SKM-1 treated with dmso at 0.1 percent for 144 hours (cell line): ENCODE measurements around the gene GAB1.

Experiments
- DNase-seq: peaks from one replicate; lab custom pipeline; 2025; ENCODE audit not compliant: unreplicated experiment; lab: John Stamatoyannopoulos, UW

Gene GAB1

GRCh38 chr4:143407888-143408287, 71.2 kb downstream of the GAB1 start:
- DNase-seq: no peak

DNA sequence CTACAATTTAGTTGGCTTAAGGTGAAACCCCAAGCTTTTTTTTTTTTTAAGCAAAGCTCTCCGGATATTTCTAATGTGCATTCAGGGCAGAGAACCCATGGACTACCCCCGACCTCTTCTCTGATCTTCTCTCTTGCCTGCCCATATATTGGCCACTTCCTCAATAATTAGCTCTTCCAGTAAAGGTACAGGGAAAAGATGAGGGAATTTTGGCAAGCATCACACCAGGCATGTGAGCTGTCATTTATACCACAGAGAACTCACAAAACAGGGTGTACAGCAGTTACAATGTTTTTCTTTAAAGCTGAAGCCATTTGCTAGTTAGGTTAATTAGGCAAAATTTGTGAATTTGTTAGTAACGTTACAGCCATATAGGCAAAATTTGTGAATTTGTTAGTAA, 73.3 kb downstream of the GAB1 start:
- no peak for DNase-seq

GRCh38 chr4:143411527-143412419, 75.1 kb downstream of the GAB1 start:
- no peak for DNase-seq

DNA sequence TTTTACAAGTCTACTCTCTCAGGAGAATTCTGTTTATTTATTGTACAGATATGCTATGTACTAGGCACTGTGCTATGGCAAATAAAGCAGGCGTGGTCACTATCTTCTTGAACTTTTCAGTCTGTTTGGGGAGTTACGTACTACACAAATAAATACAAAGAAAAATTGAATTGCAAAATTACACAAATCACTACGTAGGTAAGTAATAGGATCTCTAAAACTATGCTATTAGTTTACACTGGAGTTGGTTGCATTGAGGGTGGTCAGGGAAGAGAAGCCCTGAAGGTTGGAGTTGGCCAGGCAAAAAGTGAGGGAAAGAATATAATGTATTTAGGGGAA, 75.7 kb downstream of the GAB1 start:
- no peak for DNase-seq

- DNase-seq: no peak
These were observed 81.2 kb downstream of the GAB1 start for GRCh38 chr4:143417679-143418403.

DNA sequence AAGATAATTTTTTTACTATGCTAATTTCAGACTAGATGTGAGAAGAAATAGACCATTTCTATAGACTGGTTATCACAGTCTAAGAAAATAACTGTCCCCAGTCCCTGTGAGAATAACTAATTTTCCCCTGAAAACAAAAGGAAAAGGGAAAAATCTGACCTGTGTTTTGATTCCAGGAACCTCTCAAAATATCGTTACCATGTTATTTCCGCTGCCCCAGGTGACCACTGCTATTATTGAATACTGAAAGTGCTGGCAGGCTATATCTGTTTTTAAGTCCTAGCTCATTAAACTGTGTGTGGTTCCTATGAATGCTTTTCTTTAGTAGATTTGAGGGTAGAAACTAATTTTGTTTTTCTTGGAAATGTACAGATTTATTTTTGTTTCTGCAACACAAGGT, 83.6 kb downstream of the GAB1 start:
- no peak for DNase-seq

DNA sequence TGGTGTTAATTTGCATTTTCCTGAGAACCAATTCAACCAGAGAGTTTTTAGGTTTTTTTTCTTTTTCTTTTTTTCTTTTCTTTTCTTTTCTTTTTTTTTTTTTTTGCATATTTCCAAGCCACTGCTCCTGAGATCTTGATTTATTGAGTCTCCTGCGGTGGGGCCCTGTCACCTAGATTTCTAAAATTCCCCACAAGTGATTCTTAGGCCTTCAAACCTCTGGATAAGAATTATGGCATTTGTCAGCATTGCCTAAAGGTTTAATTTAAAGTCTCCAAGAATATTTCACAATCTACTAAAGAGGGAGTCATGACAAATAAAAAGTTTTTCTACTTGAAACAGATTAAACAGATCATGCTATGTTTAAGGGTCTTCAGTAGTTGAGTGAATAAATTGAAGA, 84.9 kb downstream of the GAB1 start:
- no peak for DNase-seq

DNA sequence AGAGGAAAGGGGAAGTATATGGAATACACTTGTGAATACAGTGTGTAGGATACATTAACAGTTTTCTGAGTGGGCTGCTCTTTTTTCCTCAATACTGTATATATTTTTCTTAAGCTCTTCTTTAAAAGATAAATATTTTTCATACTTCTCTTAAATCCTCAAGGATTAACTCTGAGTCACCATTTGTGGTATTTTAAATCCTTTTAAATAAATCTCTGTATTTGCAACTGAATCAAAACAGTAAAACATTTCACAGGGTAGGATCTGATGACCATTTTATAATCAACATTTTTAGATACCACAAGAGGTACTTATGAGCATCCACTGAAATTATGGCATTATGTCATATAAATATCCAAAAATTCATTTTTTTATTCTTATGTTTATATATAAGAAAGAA, 87.6 kb downstream of the GAB1 start:
- DNase-seq: no peak

DNA sequence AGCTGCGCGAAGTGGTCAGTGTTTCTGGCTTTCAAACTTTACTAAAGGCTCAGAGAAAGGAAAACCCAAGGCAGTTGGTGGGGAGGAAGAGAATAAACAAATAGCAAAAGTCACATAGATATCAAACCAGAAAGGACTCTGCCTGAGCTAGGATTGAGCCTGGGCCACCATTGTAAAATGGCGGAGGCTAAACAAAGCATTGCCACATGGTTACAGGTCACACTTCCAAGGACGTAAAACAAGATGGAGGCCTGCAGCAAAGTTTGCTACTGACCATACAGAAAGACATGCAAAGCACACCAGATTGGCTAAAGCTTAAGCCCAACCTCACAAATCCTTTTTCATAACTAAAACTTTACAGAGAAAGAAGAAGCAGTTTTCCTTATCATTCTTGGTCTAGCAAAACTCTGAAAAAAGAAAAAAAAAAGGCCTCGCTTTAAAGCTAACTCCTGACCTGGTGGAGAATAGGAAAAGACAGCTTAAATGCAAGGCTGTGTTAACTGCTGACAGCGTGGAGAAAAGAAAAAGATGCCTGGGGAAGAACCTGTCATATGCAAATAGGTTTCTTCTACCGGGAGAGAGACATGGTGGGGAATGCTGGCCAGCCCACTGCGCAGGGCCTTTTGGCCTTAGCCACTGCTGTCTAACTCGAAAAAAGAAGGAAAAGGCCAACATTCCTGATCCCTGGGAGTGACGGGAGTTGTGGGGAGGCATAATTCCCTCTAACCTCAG, 95.0 kb downstream of the GAB1 start:
- DNase-seq: no peak

DNA sequence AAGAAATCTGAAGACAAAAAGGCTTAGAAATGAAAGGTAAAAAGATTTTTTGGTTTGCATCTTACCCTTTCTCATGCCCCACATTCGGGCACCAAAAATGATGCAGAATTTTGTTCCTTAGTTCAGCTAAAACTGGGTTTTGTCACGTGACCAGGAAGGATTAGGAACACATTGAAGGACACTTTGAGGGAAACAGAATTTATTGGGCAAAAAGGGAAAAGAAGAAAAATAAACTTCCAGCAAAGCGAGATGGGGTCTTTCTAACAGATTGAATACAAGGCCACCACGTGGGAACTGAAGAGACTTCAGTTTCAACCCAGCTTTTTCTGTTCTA, 95.5 kb downstream of the GAB1 start:
- no peak for DNase-seq

GRCh38 chr4:143433231-143433630, 96.6 kb downstream of the GAB1 start:
- DNase-seq: no peak

DNA sequence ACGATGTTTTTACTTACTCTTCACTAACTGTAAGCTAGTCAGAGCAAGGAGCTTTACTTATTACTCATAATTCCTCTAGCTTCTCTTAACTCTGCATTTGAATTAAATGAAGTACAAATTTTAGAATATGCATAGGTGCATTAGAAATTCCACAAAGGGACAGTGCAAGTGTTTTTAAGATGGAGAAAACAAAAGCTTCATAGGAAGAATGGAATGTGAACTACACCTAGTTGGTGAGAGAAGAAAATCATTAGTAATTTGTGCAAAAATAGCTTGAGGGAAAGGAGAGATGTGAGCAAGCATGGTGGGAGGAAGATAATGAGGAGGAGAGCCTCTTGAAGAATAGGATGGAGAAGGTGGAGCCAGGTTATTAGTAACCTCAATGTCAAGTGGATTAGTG, 99.3 kb downstream of the GAB1 start:
- no peak for DNase-seq

DNA sequence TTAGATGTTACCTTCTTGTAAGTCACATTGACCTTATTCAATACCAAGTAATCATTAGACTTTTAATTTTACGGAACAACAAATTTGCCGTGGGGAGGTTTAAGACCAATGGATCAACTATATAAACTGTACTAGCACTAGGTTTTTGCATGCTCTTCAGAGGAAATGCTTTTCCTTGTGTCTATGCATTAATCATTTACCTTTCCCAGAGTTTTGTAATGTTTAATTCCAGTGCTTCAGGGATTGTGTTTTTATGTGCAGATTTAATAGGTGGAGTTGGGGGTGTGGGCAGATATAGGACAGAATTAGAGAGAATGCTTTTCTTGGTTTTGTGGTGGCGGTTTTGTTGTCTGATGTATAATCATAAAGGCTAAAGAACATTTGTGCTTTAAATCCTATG, 100.8 kb downstream of the GAB1 start:
- no peak for DNase-seq

DNA sequence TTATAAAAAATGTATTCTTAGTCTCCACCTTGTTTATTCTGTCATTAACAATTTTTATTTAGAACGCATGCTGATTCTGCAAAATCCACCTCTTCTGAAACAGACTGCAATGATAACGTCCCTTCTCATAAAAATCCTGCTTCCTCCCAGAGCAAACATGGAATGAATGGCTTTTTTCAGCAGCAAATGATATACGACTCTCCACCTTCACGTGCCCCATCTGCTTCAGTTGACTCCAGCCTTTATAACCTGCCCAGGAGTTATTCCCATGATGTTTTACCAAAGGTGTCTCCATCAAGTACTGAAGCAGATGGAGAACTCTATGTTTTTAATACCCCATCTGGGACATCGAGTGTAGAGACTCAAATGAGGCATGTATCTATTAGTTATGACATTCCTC, 101.3 kb downstream of the GAB1 start:
- no peak for DNase-seq

- DNase-seq: no peak
These were observed 102.0 kb downstream of the GAB1 start for GRCh38 chr4:143438710-143439109.

- DNase-seq: no peak
These were observed 104.4 kb downstream of the GAB1 start for GRCh38 chr4:143441109-143441508.

DNA sequence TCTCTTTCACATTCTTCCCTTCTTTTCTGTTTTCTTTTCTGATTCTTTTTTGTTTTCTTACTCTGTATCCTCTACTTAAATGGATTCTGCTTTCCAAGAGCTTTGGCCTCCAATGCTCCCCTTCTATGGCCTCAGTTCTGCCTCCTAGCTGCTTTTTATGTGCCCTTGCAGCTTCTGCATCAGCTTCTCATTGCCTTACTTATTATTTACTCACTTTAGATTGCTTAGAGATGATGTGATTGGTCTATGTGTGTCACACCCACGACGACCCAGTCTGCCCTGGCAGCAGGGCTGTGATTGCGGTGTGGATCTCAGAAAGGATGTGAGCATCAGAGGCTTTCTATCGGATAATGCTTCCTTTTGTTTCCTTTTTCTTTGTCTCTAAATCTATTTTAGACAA, 105.0 kb downstream of the GAB1 start:
- no peak for DNase-seq

DNA sequence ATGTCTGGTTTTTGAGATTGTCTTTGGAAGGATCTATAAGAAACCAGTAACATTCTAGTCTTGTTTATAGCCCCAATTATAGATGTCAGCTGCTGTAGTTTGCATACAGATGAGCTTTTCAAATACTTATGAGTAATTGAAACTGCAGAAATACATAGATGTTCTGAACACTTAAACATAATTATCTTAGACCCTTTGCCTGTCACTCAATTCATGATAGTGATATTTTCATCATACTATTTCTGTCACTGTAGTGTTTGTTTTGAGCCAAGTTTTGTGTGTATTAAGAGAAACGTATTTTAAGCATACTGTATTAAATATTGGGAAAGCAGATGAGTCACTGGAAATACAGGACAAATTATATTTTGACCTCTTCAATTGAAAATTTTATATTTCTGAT, 107.1 kb downstream of the GAB1 start:
- DNase-seq: no peak

DNA sequence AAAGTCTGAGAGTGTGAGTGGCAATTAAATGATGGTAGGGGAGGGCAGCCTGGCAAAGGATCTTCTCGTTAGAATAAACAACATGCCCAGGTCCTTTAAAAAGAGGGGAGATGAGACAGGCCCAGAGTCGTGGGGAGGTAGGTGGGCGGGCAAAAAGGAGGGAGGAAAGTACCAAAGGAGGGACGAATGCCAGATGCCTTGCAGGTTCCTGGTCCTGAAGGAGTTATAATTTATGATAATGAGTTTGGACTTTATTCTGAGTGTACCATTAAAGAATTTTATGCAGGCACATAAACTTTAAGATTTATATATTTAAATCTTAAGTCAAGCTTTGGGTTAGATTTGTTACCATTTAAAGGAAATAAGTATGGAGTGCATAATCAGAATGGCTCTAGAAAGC, 114.5 kb downstream of the GAB1 start:
- no peak for DNase-seq

GRCh38 chr4:143455211-143455610, 118.5 kb downstream of the GAB1 start:
- DNase-seq: no peak

GRCh38 chr4:143458966-143459365, 122.3 kb downstream of the GAB1 start:
- no peak for DNase-seq
